Suppressor macrophage treated with lipopolysaccharide for 1 hour (primary cell): ENCODE measurements around the gene ADCY2.
A peak's percentile ranks its signal among the peaks of the same experiment; 100 is the strongest.

ENCODE experiments used
- DNase-seq, 3 donors: peaks; one replicate each; pipeline ENCODE4 v3.0.0-alpha.2; 2020 to 2022

ADCY2 gene

GRCh38 chr5:7395947-7396712 is at the start of gene ADCY2:
Gene ADCY2, plus strand, starts transcription at chr5:7396138. Its CDS starts 159 bp downstream, at chr5:7396297.
- DNase-seq: peak in 2 of 3 donors; percentile 8 to 31

GRCh38 chr5:7347377-7347776 is 48.6 kb upstream of the ADCY2 start:
- no peak for DNase-seq

- DNase-seq: peak in 1 of 3 donors; percentile 2
Measured at GRCh38 chr5:7348168-7348854, 47.6 kb upstream of the ADCY2 start.

- DNase-seq: no peak
Measured at GRCh38 chr5:7361593-7361992, 34.3 kb upstream of the ADCY2 start.

GRCh38 chr5:7363067-7363677 is 32.8 kb upstream of the ADCY2 start:
- no peak for DNase-seq

GRCh38 chr5:7364226-7364875 is 31.6 kb upstream of the ADCY2 start:
- no peak for DNase-seq

GRCh38 chr5:7367780-7368179 is 28.2 kb upstream of the ADCY2 start:
- no peak for DNase-seq

- DNase-seq: no peak
Measured at GRCh38 chr5:7372399-7372798, 23.5 kb upstream of the ADCY2 start.

- no peak for DNase-seq
Measured at GRCh38 chr5:7374186-7374585, 21.8 kb upstream of the ADCY2 start.

GRCh38 chr5:7375457-7375856 is 20.5 kb upstream of the ADCY2 start:
- DNase-seq: no peak

GRCh38 chr5:7376871-7377270 is 19.1 kb upstream of the ADCY2 start:
- DNase-seq: peak; percentile 21 to 79 (median 31)

- peak in 1 of 3 donors; percentile 7 for DNase-seq
Measured at GRCh38 chr5:7377761-7378160, 18.2 kb upstream of the ADCY2 start.

- no peak for DNase-seq
Measured at GRCh38 chr5:7382588-7382987, 13.3 kb upstream of the ADCY2 start.

- no peak for DNase-seq
Measured at GRCh38 chr5:7385681-7386080, 10.3 kb upstream of the ADCY2 start.

- DNase-seq: no peak
Measured at GRCh38 chr5:7388553-7388952, 7.4 kb upstream of the ADCY2 start.

GRCh38 chr5:7391215-7391614 is 4.7 kb upstream of the ADCY2 start:
- no peak for DNase-seq

GRCh38 chr5:7391814-7392692 is 3.9 kb upstream of the ADCY2 start:
- peak; percentile 13 to 37 (median 17) for DNase-seq

- no peak for DNase-seq
Measured at GRCh38 chr5:7392693-7393024, 3.3 kb upstream of the ADCY2 start.

GRCh38 chr5:7393921-7394799 is 1.8 kb upstream of the ADCY2 start:
- DNase-seq: no peak

GRCh38 chr5:7394889-7395431 is 978 bp upstream of the ADCY2 start:
- DNase-seq: peak in 1 of 3 donors; percentile 19

GRCh38 chr5:7395432-7395946 is 449 bp upstream of the ADCY2 start:
- no peak for DNase-seq
